Measurements from ENCODE around the gene CACNG6.

CACNG6 gene

DNA sequence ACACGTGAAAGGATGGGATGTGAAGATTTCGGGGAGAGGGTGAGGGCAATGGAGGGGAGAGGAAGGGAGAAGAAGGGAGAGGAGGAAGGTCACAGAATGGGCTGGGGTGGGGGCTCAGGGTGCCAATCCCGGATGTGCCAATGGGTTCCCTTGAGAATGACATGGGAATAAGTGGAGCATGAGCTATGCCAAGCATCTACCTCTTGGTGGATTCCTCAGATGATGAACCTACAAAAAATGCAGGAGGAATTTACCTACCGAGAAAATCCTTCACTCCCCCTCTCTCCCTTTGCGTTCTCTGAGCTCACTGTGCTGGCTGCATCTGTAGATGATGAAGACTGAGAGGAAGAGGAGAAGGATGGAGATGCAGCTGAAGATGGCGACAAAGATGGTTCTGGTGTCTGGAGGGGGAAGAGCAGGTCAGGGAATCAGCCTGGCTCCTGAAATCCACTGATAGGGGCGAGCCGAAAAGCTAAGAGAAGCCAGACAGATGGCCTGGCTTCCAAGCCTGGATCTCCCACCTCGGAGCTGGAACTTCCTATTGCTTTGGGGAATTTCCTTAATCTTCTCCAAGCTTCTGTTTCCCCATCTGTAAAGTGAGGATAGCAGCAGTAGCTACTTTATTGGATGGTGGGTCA is 50.7 kb downstream of the CACNG6 start:
- no peak for DNase-seq (ENCODE audit: low read depth in 2 of 3, low spot score in 1 of 3)

DNA sequence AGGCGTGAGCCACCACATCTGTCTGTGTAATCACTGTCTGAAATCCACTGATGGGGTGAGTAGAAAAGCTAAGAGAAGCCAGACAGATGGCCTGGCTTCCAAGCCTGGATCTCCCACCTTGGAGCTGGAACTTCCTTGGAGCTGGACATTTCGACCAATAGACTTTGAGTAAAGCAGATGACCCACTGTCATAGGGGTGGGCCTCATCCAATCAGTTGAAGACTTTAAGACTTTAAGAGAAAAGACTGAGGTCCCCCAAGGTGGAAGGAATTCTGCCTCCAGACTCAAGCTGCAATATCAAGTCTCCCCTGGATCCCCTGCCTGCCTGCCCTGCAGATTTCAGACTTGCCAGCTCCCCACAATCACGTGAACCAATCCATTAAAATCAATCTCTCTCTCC is 51.6 kb downstream of the CACNG6 start:
- no peak for DNase-seq (ENCODE audit: low read depth in 2 of 3, low spot score in 1 of 3)

DNA sequence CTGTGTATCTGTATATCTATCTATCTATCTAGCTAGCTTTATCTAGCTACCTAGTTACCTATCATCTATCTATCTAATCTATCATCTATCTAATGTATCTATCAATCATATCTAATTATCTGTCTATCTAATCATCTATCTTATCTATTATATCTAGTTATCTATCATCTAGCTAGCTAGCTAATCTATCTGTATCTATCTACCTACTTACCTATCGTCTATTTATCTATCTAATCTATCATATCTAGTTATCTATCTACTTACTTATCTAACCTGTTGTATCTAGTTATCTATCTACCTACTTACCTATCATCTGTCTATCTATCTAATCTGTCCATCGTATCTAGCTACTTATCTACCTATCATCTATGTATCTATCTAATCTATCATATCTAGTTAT is 54.3 kb downstream of the CACNG6 start:
- DNase-seq (ENCODE audit: low read depth in 2 of 3, low spot score in 1 of 3), result no peak

DNA sequence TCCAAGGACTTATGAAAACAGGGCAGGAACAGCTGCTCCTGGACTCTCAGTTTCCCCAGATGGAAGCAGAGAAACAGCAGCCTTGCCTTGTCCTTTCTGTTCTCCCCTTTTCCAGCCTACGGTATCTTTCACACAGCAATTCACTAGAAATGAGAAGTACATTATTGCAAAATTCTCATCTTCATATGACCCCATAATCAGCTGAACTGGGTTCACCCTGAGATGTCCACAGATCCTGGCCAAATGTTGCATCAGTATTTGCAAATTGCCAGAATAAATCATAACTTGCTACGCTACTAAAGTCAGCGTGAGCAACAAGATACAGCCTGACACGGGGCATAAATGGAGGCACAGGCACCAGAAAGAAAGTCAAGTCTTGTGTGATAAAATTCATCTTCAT is 56.2 kb downstream of the CACNG6 start:
- no peak for DNase-seq (ENCODE audit: low read depth in 2 of 3, low spot score in 1 of 3)
